CD14-positive monocyte (primary cell): ENCODE measurements around the gene ARHGAP15. TPM values are rescaled to one million over a fixed set of nuclear protein-coding genes. Genes with fewer than 3 reads are reported as not detected.

Source experiments
- DNase-seq, 3 donors: peaks; one replicate each; pipeline ENCODE4 v3.0.0-alpha.2; 2011 to 2022
- H2AFZ ChIP-seq: 2 replicates; pipeline ENCODE4 v1.6.0; 2012; ENCODE audit warnings: mild to moderate bottlenecking, low read depth, low read length, inconsistent platforms; ENCODE audit not compliant: insufficient read depth, poor library complexity, severe bottlenecking
- H3K27ac ChIP-seq, 2 donors: 1 replicate in 1 of 2; 2 replicates in 1 of 2; pipeline ENCODE4 v1.5.1; 2012 to 2013; ENCODE audit warnings: low read length in 2 of 2, control low read depth in 1 of 2, inconsistent platforms in 1 of 2, low read depth in 1 of 2, mild to moderate bottlenecking in 1 of 2
- H3K27me3 ChIP-seq, 2 donors: one replicate each; pipeline versions ENCODE4 v1.6.0 to v1.6.1; 2011 to 2013; ENCODE audit warnings: low read length in 2 of 2; ENCODE audit not compliant: control insufficient read depth in 2 of 2, insufficient read depth in 2 of 2
- H3K36me3 ChIP-seq, 2 donors: replicated peaks in 1 of 2; 1 replicate in 1 of 2; 2 replicates in 1 of 2; pipeline versions ENCODE4 v1.5.1 to v1.6.1; 2012 to 2013; ENCODE audit warnings: low read length in 2 of 2, control low read depth in 1 of 2, inconsistent platforms in 1 of 2, mild to moderate bottlenecking in 1 of 2; ENCODE audit not compliant: insufficient read depth in 2 of 2, control insufficient read depth in 1 of 2
- H3K4me1 ChIP-seq, 2 donors: 1 replicate in 1 of 2; 2 replicates in 1 of 2; pipeline versions ENCODE4 v1.5.1 to v1.6.1; 2012 to 2013; ENCODE audit warnings: low read length in 2 of 2, control low read depth in 1 of 2, inconsistent platforms in 1 of 2, mild to moderate bottlenecking in 1 of 2, moderate library complexity in 1 of 2; ENCODE audit not compliant: insufficient read depth in 2 of 2, control insufficient read depth in 1 of 2
- H3K4me2 ChIP-seq: replicated peaks from 2 replicates; pipeline ENCODE3; 2012; ENCODE audit warnings: low read length, moderate library complexity, mild to moderate bottlenecking; ENCODE audit not compliant: poor library complexity, severe bottlenecking; ENCODE audit errors: extremely low read depth
- H3K4me3 ChIP-seq, 3 experiments: fragments of 200-600 bp in 1 of 3; sonication (generic) in 1 of 3; replicated peaks in 1 of 3; 1 replicate in 2 of 3; 2 replicates in 1 of 3; pipeline ENCODE4 v1.5.1; 2011 to 2013; ENCODE audit warnings: low read length in 3 of 3, mild to moderate bottlenecking in 3 of 3, control low read depth in 2 of 3, low read depth in 2 of 3, inconsistent platforms in 1 of 3, moderate library complexity in 1 of 3
- H3K79me2 ChIP-seq: 2 replicates; pipeline ENCODE4 v1.6.0; 2012; ENCODE audit warnings: mild to moderate bottlenecking, control low read depth, inconsistent platforms, low read length, moderate library complexity; ENCODE audit not compliant: insufficient read depth
- H3K9ac ChIP-seq: 2 replicates; pipeline ENCODE4 v1.6.0; 2017; ENCODE audit warnings: low read length, mild to moderate bottlenecking; ENCODE audit not compliant: insufficient read depth, poor library complexity, severe bottlenecking
- H3K9me3 ChIP-seq, 2 donors: replicated peaks in 1 of 2; 1 replicate in 1 of 2; 2 replicates in 1 of 2; pipeline versions ENCODE4 v1.5.1 to v1.6.1; 2012 to 2013; ENCODE audit warnings: low read length in 2 of 2, control low read depth in 1 of 2; ENCODE audit not compliant: control insufficient read depth in 1 of 2, insufficient read depth in 1 of 2
- H4K20me1 ChIP-seq: 2 replicates; pipeline ENCODE4 v1.6.0; 2012; ENCODE audit warnings: mild to moderate bottlenecking, low read length, control low read depth, moderate library complexity; ENCODE audit not compliant: insufficient read depth
- H3K27ac Mint-ChIP-seq, 7 donors: one replicate each; pipeline ENCODE4 v1.8.0; 2020; ENCODE audit warnings: mild to moderate bottlenecking in 7 of 7, mixed read lengths in 7 of 7, moderate library complexity in 6 of 7, inconsistent platforms in 2 of 7
- H3K27me3 Mint-ChIP-seq, 3 donors: one replicate each; pipeline ENCODE4 v1.8.0; 2021 to 2022; ENCODE audit warnings: low read depth in 3 of 3, mild to moderate bottlenecking in 3 of 3, mixed read lengths in 3 of 3, moderate library complexity in 3 of 3, inconsistent platforms in 1 of 3
- H3K36me3 Mint-ChIP-seq, 2 donors: one replicate each; pipeline ENCODE4 v1.8.0; 2020; ENCODE audit warnings: mixed read lengths in 2 of 2, inconsistent platforms in 1 of 2, mild to moderate bottlenecking in 1 of 2
- H3K4me1 Mint-ChIP-seq: one replicate; pipeline ENCODE4 v1.8.0; 2020; ENCODE audit warnings: mild to moderate bottlenecking, mixed read lengths
- H3K4me3 Mint-ChIP-seq, 2 donors: one replicate each; pipeline ENCODE4 v1.8.0; 2020; ENCODE audit warnings: mild to moderate bottlenecking in 2 of 2, mixed read lengths in 2 of 2, moderate library complexity in 1 of 2
- H3K9me3 Mint-ChIP-seq, 7 donors: one replicate each; pipeline ENCODE4 v1.8.0; 2020 to 2022; ENCODE audit warnings: mixed read lengths in 7 of 7, mild to moderate bottlenecking in 6 of 7, moderate library complexity in 6 of 7, inconsistent platforms in 2 of 7
- WGBS: methylation state at CpG from one replicate; pipeline ENCODE4 v1.1.5; 2013; ENCODE audit warnings: missing lambda C conversion rate; ENCODE audit not compliant: insufficient coverage; 5-methylcytosine and 5-hydroxymethylcytosine counted together
- intact Hi-C, 2 donors: fragments of 100-400 bp; cut with micrococcal nuclease; formaldehyde crosslinking; loops; one replicate each; pipeline versions ENCODE4 v1.15.0 to v1.15.1; 2023
- polyA plus RNA-seq, 3 donors: library from polyadenylated mRNA; depleted of rRNA in 1 of 3; unstranded in 2 of 3; stranded (reverse) in 1 of 3; fragments of 300-500 nt in 2 of 3; fragments of >200 nt in 1 of 3; fragmentation: Illumina TruSeq in 2 of 3; gene quantifications; 1 replicate in 2 of 3; 2 replicates in 1 of 3; pipeline ENCODE4 v1.2.3, GENCODE V29; 2012 to 2021
- TF ChIP-seq, protein P1 (sequence below): fragments of 200-600 bp; IDR thresholded peaks from one replicate; pipeline ENCODE4 v1.8.0; 2022; ENCODE audit warnings: antibody characterized with exemption, mild to moderate bottlenecking

Gene ARHGAP15
- polyA plus RNA-seq, 3 donors: 35.4 to 50.9 (median 50.7) TPM

- Mint-ChIP-seq H3K4me1 (no peaks in the 10 kb centered on the region), H3K4me3 (no peak overlapping the region), H3K27ac (no peak overlapping the region), H3K27me3 (no peaks in the 10 kb centered on the region), H3K9me3 (no peaks in the 10 kb centered on the region), H3K36me3 (peaks cover 4 to 13% of the 10 kb centered on the region in 2 donors)
- WGBS: no CpG with 5 or more reads among the region's 4 CpGs
- Histone ChIP-seq H2AFZ (no peak overlapping the region), H3K79me2 (no peaks in the 10 kb centered on the region), H3K9ac (no peak overlapping the region), H3K9me3 (no peaks in the 10 kb centered on the region), H3K4me3 (no peak overlapping the region), H3K4me1 (no peaks in the 10 kb centered on the region), H3K36me3 (no peaks in the 10 kb centered on the region), H4K20me1 (no peaks in the 10 kb centered on the region), H3K4me2 (no peak overlapping the region), H3K27me3 (no peaks in the 10 kb centered on the region), H3K27ac (no peak overlapping the region)
- intact Hi-C loops: no loop called here
- no peak for DNase-seq
- TF ChIP-seq, protein P1, sequence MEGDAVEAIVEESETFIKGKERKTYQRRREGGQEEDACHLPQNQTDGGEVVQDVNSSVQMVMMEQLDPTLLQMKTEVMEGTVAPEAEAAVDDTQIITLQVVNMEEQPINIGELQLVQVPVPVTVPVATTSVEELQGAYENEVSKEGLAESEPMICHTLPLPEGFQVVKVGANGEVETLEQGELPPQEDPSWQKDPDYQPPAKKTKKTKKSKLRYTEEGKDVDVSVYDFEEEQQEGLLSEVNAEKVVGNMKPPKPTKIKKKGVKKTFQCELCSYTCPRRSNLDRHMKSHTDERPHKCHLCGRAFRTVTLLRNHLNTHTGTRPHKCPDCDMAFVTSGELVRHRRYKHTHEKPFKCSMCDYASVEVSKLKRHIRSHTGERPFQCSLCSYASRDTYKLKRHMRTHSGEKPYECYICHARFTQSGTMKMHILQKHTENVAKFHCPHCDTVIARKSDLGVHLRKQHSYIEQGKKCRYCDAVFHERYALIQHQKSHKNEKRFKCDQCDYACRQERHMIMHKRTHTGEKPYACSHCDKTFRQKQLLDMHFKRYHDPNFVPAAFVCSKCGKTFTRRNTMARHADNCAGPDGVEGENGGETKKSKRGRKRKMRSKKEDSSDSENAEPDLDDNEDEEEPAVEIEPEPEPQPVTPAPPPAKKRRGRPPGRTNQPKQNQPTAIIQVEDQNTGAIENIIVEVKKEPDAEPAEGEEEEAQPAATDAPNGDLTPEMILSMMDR: no peak
Measured at GRCh38 chr2:143334837-143335236, 205.6 kb downstream of the ARHGAP15 start.

GRCh38 chr2:143336719-143337210 is 207.5 kb downstream of the ARHGAP15 start:
- Mint-ChIP-seq H3K36me3 (peaks cover 8 to 17% of the 10 kb centered on the region in 2 donors), H3K4me3 (no peak overlapping the region), H3K4me1 (no peaks in the 10 kb centered on the region), H3K27me3 (peaks cover 0 to 1% (median 0%) of the 10 kb centered on the region in 3 donors), H3K9me3 (no peaks in the 10 kb centered on the region), H3K27ac (peak overlapping the region in 1 of 7 donors; percentile 12)
- Histone ChIP-seq H3K4me2 (no peak overlapping the region), H3K79me2 (no peaks in the 10 kb centered on the region), H4K20me1 (peaks cover 3% of the 10 kb centered on the region), H3K4me1 (no peaks in the 10 kb centered on the region), H2AFZ (no peak overlapping the region), H3K9me3 (no peaks in the 10 kb centered on the region), H3K4me3 (no peak overlapping the region), H3K36me3 (no peaks in the 10 kb centered on the region), H3K9ac (no peak overlapping the region), H3K27me3 (no peaks in the 10 kb centered on the region), H3K27ac (no peak overlapping the region)
- no peak for DNase-seq
- whole genome bisulfite sequencing: 95% methylated on average over 1 of the region's 1 CpG
- intact Hi-C loops: no loop called here
- TF ChIP-seq, protein P1: no peak
